HUES48 (cell line): ENCODE data around the gene EBPL.
A peak's percentile ranks its signal among the peaks of the same experiment; 100 is the strongest.

Experiments used
- H3K27ac ChIP-seq: one replicate; pipeline ENCODE4 v1.7.0; 2013; ENCODE audit warnings: low read depth, low read length, inconsistent platforms
- H3K27me3 ChIP-seq: 2 replicates; pipeline ENCODE4 v1.6.1; 2013; ENCODE audit warnings: mild to moderate bottlenecking, low read length; ENCODE audit not compliant: control insufficient read depth, insufficient read depth
- H3K36me3 ChIP-seq: 2 replicates; pipeline ENCODE4 v1.6.1; 2013; ENCODE audit warnings: low read length; ENCODE audit not compliant: control insufficient read depth, insufficient read depth
- H3K4me1 ChIP-seq: 2 replicates; pipeline ENCODE4 v1.6.1; 2013; ENCODE audit warnings: mild to moderate bottlenecking, low read length; ENCODE audit not compliant: control insufficient read depth, insufficient read depth
- H3K4me3 ChIP-seq: 2 replicates; pipeline ENCODE4 v1.5.1; 2013; ENCODE audit warnings: mild to moderate bottlenecking, low read depth, low read length
- H3K9ac ChIP-seq: 2 replicates; pipeline ENCODE4 v1.6.1; 2013; ENCODE audit warnings: mild to moderate bottlenecking, low read depth, low read length, moderate library complexity
- H3K9me3 ChIP-seq: 2 replicates; pipeline ENCODE4 v1.6.1; 2013; ENCODE audit warnings: low read length; ENCODE audit not compliant: control insufficient read depth, insufficient read depth

The EBPL gene

GRCh38 chr13:49633710-49634109 lies 57.6 kb downstream of the EBPL start:
- Histone ChIP-seq H3K27ac (no peak overlapping the region), H3K27me3 (no peaks in the 10 kb centered on the region), H3K4me3 (no peak overlapping the region), H3K36me3 (no peaks in the 10 kb centered on the region), H3K9ac (no peak overlapping the region), H3K9me3 (no peaks in the 10 kb centered on the region), H3K4me1 (peaks cover 17% of the 10 kb centered on the region)

GRCh38 chr13:49632156-49632555 lies 59.1 kb downstream of the EBPL start:
- Histone ChIP-seq H3K4me3 (no peak overlapping the region), H3K27me3 (no peaks in the 10 kb centered on the region), H3K27ac (no peak overlapping the region), H3K9ac (no peak overlapping the region), H3K4me1 (peaks cover 17% of the 10 kb centered on the region), H3K9me3 (no peaks in the 10 kb centered on the region), H3K36me3 (no peaks in the 10 kb centered on the region)

- Histone ChIP-seq H3K27me3 (no peaks in the 10 kb centered on the region), H3K36me3 (no peaks in the 10 kb centered on the region), H3K9me3 (no peaks in the 10 kb centered on the region), H3K4me3 (no peak overlapping the region), H3K9ac (no peak overlapping the region), H3K27ac (no peak overlapping the region), H3K4me1 (peaks cover 8% of the 10 kb centered on the region)
These were observed 60.7 kb downstream of the EBPL start for GRCh38 chr13:49630580-49630979.

GRCh38 chr13:49629947-49630346 lies 61.3 kb downstream of the EBPL start:
- H3K4me1 ChIP-seq: peaks cover 3% of the 10 kb centered on the region

GRCh38 chr13:49629196-49629938 lies 61.9 kb downstream of the EBPL start:
- no peaks in the 10 kb centered on the region; the same call in 1 of the 2 replicates for H3K4me1 ChIP-seq
- no peaks in the 10 kb centered on the region for H3K9me3 ChIP-seq
- H3K4me3 ChIP-seq: no peak overlapping the region
- no peak overlapping the region for H3K9ac ChIP-seq
- no peaks in the 10 kb centered on the region for H3K27me3 ChIP-seq
- H3K36me3 ChIP-seq: no peaks in the 10 kb centered on the region
- H3K27ac ChIP-seq: no peak overlapping the region

More at GRCh38 chr13:49629947-49630346, 61.3 kb downstream of the EBPL start:
- no peaks in the 10 kb centered on the region for H3K36me3 ChIP-seq
- H3K27me3 ChIP-seq: no peaks in the 10 kb centered on the region
- no peak overlapping the region for H3K9ac ChIP-seq
- H3K4me3 ChIP-seq: no peak overlapping the region
- no peaks in the 10 kb centered on the region for H3K9me3 ChIP-seq
- H3K27ac ChIP-seq: no peak overlapping the region

- Histone ChIP-seq H3K9ac (no peak within 1 kb of the TSS), H3K4me3 (peak within 1 kb of the TSS; percentile 52), H3K36me3 (no peaks in the 10 kb centered on the region), H3K9me3 (no peaks in the 10 kb centered on the region), H3K27me3 (no peaks in the 10 kb centered on the region), H3K4me1 (no peaks in the 10 kb centered on the region; the same call in 1 of the 2 replicates), H3K27ac (peak within 1 kb of the TSS; percentile 44)
These were observed 63.2 kb downstream of the EBPL start, which contains the start of gene ARL11 for GRCh38 chr13:49627831-49628652. ARL11 (plus strand) TSS chr13:49628507; CDS start chr13:49630448, 1,941 bp downstream.

- Histone ChIP-seq H3K4me3 (no peak overlapping the region), H3K9me3 (no peaks in the 10 kb centered on the region), H3K27ac (no peak overlapping the region), H3K36me3 (no peaks in the 10 kb centered on the region), H3K27me3 (no peaks in the 10 kb centered on the region), H3K4me1 (no peaks in the 10 kb centered on the region; the same call in 1 of the 2 replicates), H3K9ac (no peak overlapping the region)
These were observed 65.8 kb downstream of the EBPL start for GRCh38 chr13:49625392-49626079.

- Histone ChIP-seq H3K4me1 (no peaks in the 10 kb centered on the region; the same call in 1 of the 2 replicates), H3K27ac (no peak overlapping the region), H3K9ac (no peak overlapping the region), H3K27me3 (no peaks in the 10 kb centered on the region), H3K4me3 (no peak overlapping the region), H3K36me3 (no peaks in the 10 kb centered on the region), H3K9me3 (no peaks in the 10 kb centered on the region)
These were observed 67.1 kb downstream of the EBPL start for GRCh38 chr13:49624229-49624628.

GRCh38 chr13:49622174-49622946 lies 68.9 kb downstream of the EBPL start:
- Histone ChIP-seq H3K27ac (no peak overlapping the region), H3K9me3 (no peaks in the 10 kb centered on the region), H3K4me3 (no peak overlapping the region), H3K27me3 (no peaks in the 10 kb centered on the region), H3K9ac (no peak overlapping the region), H3K36me3 (no peaks in the 10 kb centered on the region), H3K4me1 (no peaks in the 10 kb centered on the region)

GRCh38 chr13:49620170-49620621 lies 71.1 kb downstream of the EBPL start:
- Histone ChIP-seq H3K27me3 (no peaks in the 10 kb centered on the region), H3K4me1 (no peaks in the 10 kb centered on the region), H3K27ac (no peak overlapping the region), H3K9ac (no peak overlapping the region), H3K4me3 (no peak overlapping the region), H3K9me3 (no peaks in the 10 kb centered on the region), H3K36me3 (no peaks in the 10 kb centered on the region)
